Iris pigment epithelial cell (primary cell): ENCODE measurements around the gene NFASC.

ENCODE experiments used
- DNase-seq: peaks from one replicate; pipeline ENCODE4 v3.0.0-alpha.2; 2011; ENCODE audit warnings: low read depth

The NFASC gene

GRCh38 chr1:204870160-204870912 lies at the start of gene NFASC:
TSS of gene NFASC (plus strand) at chr1:204870862. CDS start at chr1:204944316, 73,454 bp downstream.
- no peak for DNase-seq

GRCh38 chr1:204821476-204821875 lies 49.2 kb upstream of the NFASC start:
- DNase-seq = peak; percentile 7

- DNase-seq = no peak
Observed at GRCh38 chr1:204821924-204822323, 48.7 kb upstream of the NFASC start.

- DNase-seq = no peak
Observed at GRCh38 chr1:204826970-204827369, 43.7 kb upstream of the NFASC start.

GRCh38 chr1:204828352-204828850 lies 42.3 kb upstream of the NFASC start:
- DNase-seq = peak; percentile 28

- no peak for DNase-seq
Observed at GRCh38 chr1:204829133-204829825, 41.4 kb upstream of the NFASC start.

- no peak for DNase-seq
Observed at GRCh38 chr1:204830747-204831146, 39.9 kb upstream of the NFASC start.

- DNase-seq = no peak
Observed at GRCh38 chr1:204831186-204831585, 39.5 kb upstream of the NFASC start.

GRCh38 chr1:204834336-204834735 lies 36.3 kb upstream of the NFASC start:
- no peak for DNase-seq

- no peak for DNase-seq
Observed at GRCh38 chr1:204834752-204835151, 35.9 kb upstream of the NFASC start.

- no peak for DNase-seq
Observed at GRCh38 chr1:204835737-204836136, 34.9 kb upstream of the NFASC start.

- no peak for DNase-seq
Observed at GRCh38 chr1:204836856-204837255, 33.8 kb upstream of the NFASC start.

- peak; percentile 54 for DNase-seq
Observed at GRCh38 chr1:204837440-204838084, 33.1 kb upstream of the NFASC start.

- DNase-seq = no peak
Observed at GRCh38 chr1:204841316-204841715, 29.3 kb upstream of the NFASC start.

- no peak for DNase-seq
Observed at GRCh38 chr1:204841798-204842197, 28.9 kb upstream of the NFASC start.

GRCh38 chr1:204842369-204842768 lies 28.3 kb upstream of the NFASC start:
- no peak for DNase-seq

- no peak for DNase-seq
Observed at GRCh38 chr1:204842892-204843291, 27.8 kb upstream of the NFASC start.

- DNase-seq = no peak
Observed at GRCh38 chr1:204846546-204846945, 24.1 kb upstream of the NFASC start.

- DNase-seq = no peak
Observed at GRCh38 chr1:204848579-204848978, 22.1 kb upstream of the NFASC start.

GRCh38 chr1:204852854-204853253 lies 17.8 kb upstream of the NFASC start:
- no peak for DNase-seq

GRCh38 chr1:204853436-204853835 lies 17.2 kb upstream of the NFASC start:
- DNase-seq = no peak

GRCh38 chr1:204854286-204854685 lies 16.4 kb upstream of the NFASC start:
- DNase-seq = no peak

GRCh38 chr1:204858363-204858821 lies 12.3 kb upstream of the NFASC start:
- no peak for DNase-seq
